Left renal cortex interstitium (tissue), 4 donors: ENCODE data around the gene CKAP5. TPM values are rescaled to one million over a fixed set of nuclear protein-coding genes. Genes with fewer than 3 reads are reported as not detected.
"Not testable (repeated sequence)": the region's sequence is repeated elsewhere in the genome, so short reads cannot be mapped to it uniquely, and the experiment has no call there.

Experiments used
- DNase-seq, 4 donors: peaks; one replicate each; pipeline ENCODE4 v3.0.0-alpha.2; 2013; ENCODE audit warnings: low read depth in 4 of 4, low spot score in 2 of 4, missing footprints in 1 of 4
- polyA plus RNA-seq, 4 donors: library from polyadenylated mRNA; unstranded; fragments of 120-200 nt; gene quantifications; one replicate each; pipeline ENCODE4 v1.2.1, GENCODE V29; 2013; ENCODE audit not compliant: insufficient read length in 4 of 4

CKAP5 gene
- polyA plus RNA-seq, 4 donors: 87.7 to 104 (median 94.5) TPM

- no peak for DNase-seq
Measured at GRCh38 chr11:46729110-46730027, 116.7 kb downstream of the CKAP5 start.

GRCh38 chr11:46728659-46729040, 117.4 kb downstream of the CKAP5 start:
- DNase-seq: no peak

DNA sequence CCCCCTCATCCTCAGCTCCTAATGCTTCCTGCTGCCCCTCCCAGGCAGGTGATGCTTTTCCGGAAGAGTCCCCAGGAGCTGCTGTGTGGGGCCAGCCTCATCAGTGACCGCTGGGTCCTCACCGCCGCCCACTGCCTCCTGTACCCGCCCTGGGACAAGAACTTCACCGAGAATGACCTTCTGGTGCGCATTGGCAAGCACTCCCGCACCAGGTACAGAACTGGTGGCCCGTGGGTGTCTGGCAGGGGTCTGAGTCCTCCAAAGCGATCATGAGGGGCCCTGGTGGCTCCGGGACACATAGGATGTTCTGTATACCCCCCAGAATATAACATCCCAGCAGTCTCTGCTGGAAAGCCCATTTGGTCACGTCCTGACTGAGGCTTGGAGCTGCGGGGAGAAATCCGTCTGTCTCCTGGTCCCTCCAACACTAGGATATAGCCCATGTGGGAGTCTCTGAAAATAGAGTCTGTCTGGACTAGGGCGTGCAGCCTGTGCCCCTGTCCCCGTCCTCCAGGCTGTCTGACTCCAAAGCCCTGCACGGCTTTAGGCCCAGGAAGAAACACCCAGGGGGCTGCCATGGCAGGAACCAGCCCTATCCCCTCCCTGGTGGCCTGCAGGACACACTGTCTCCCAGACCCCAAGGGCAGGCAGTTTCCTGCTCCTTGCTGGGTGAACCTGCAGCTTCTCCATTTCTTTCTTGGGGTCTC, 118.0 kb downstream of the CKAP5 start:
- no peak for DNase-seq

GRCh38 chr11:46726206-46726862, 119.7 kb downstream of the CKAP5 start:
- DNase-seq: no peak

DNA sequence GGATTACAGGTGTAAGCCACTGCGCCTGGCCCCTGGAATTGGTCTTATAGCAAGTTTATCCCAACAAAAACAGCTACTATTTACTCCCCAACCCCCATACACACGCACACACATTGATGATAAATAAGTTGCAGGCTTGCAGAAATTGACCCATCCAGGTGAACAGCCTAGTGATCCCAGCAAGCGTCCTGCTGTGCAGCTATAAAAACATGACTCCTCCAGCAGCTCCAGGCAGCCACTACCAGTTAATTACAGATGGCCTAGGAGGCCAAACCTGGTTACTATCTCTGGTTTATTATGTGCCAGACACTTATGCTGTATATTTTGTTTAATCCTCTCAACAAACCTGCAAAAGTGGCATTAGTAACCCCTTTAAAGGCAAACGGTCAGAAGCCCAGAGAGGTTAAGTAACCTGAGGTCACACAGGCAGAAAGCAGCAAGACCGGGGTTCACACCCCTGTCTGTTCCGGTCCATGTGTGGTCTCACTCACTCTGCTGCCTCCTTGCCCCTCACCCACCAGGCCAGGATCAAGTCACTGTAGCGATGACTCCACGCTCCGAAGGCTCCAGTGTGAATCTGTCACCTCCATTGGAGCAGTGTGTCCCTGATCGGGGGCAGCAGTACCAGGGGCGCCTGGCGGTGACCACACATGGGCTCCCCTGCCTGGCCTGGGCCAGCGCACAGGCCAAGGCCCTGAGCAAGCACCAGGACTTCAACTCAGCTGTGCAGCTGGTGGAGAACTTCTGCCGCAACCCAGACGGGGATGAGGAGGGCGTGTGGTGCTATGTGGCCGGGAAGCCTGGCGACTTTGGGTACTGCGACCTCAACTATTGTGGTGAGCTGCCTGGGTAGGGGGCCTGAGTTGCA, 120.5 kb downstream of the CKAP5 start:
- DNase-seq: no peak

GRCh38 chr11:46724088-46724487, 122.0 kb downstream of the CKAP5 start:
- no peak for DNase-seq

- no peak for DNase-seq
Measured at GRCh38 chr11:46723359-46723680, 122.8 kb downstream of the CKAP5 start.

GRCh38 chr11:46722566-46723358, 123.3 kb downstream of the CKAP5 start:
- no peak for DNase-seq

GRCh38 chr11:46721286-46721685, 124.8 kb downstream of the CKAP5 start:
- no peak for DNase-seq

GRCh38 chr11:46719543-46720218, 126.4 kb downstream of the CKAP5 start:
- no peak for DNase-seq

GRCh38 chr11:46719048-46719542, 127.0 kb downstream of the CKAP5 start, which contains the start of gene F2:
Gene F2 (plus strand): TSS chr11:46719213. CDS start chr11:46719236, 23 bp downstream.
- DNase-seq: no peak

- no peak for DNase-seq
Measured at GRCh38 chr11:46718155-46719019, 127.7 kb downstream of the CKAP5 start.

DNA sequence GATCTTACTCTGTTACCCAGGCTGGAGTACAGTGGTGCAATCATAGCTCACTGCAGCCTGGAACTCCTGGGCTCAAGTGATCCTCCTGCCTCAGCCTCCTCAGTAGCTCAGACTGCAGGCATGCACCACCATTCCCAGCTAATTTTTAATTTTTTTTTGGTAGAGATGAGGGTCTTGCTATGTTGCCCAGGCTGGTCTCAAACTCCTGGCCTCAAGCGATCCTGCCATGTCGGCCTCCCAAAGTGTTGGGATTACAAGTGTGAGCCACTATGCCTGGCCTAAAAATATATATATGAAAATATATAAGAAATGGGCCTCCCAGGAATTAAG, 128.3 kb downstream of the CKAP5 start:
- not testable (repeated sequence) for DNase-seq

DNA sequence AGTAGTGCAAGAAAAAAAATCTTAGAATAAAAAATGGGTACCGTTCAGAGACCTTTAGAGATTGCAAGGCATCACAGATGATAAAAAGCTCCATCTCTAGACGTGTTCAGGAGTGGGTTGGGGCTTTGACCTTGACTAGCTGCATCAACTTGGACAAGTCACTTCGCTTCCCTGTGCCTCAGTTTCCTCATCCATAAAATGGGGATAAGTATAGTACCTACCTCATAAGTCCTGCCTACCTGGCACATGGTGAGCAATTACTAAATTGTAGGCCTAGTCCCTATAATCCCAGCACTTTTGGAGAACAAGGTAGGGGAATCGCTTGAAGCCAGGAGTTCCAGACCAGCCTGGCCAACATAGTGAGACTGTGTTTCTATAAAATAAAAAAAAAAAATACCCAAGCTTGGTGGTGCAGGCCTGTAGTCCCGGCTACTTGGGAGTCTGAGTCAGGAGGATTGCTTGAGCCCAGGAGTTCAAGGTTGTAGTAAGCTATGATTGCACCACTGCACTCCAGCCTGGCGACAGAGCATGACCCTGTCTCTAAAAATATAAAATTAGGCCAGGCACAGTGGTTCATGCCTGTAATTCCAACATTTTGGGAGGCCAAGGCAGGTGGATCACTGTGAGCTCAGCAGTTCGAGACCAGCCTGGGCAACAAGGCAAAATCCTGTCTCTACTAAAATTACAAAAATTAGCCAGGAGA, 133.1 kb downstream of the CKAP5 start:
- DNase-seq: no peak

- DNase-seq: no peak
Measured at GRCh38 chr11:46711303-46711702, 134.8 kb downstream of the CKAP5 start.

- no peak for DNase-seq
Measured at GRCh38 chr11:46710821-46711269, 135.2 kb downstream of the CKAP5 start.

- not testable (repeated sequence) for DNase-seq
Measured at GRCh38 chr11:46709351-46709750, 136.7 kb downstream of the CKAP5 start.
